ENCODE measurements around the gene SMCO4.

GRCh38 chr11:93481279-93481678 lies 61.9 kb downstream of the SMCO4 start:
- no peak for TF ChIP-seq CTCF (IDR thresholded peaks at IDR 0.05; ENCODE audit: insufficient read depth, low read length, poor library complexity, severe bottlenecking)
- no peak for TF ChIP-seq EZH2phosphoT487 (conservative IDR thresholded peaks at IDR 0.05; ENCODE audit: low read length)

All from SU-DHL-6 (cell line).